Stimulated activated naive CD4-positive, alpha-beta T cell treated with Interleukin-2 at 50 U/mL for 16 hours (primary cell): ENCODE measurements around the gene TOP3B.

Experiments used
- DNase-seq: peaks from one replicate; lab custom pipeline; 2025; lab: John Stamatoyannopoulos, UW

TOP3B gene

GRCh38 chr22:21982338-21982965, at the start of gene TOP3B:
Gene TOP3B, minus strand, starts transcription at chr22:21982787. Its CDS starts 7,078 bp downstream, at chr22:21975709.
- DNase-seq: peak; percentile 79

GRCh38 chr22:22031183-22031945, 48.8 kb upstream of the TOP3B start:
- DNase-seq: no peak

- no peak for DNase-seq
These were observed 48.1 kb upstream of the TOP3B start for GRCh38 chr22:22030493-22031182.

- no peak for DNase-seq
These were observed 45.4 kb upstream of the TOP3B start for GRCh38 chr22:22027955-22028354.

GRCh38 chr22:22026157-22026831, 43.7 kb upstream of the TOP3B start:
- DNase-seq: no peak

- no peak for DNase-seq
These were observed 43.0 kb upstream of the TOP3B start for GRCh38 chr22:22025320-22026156.

- no peak for DNase-seq
These were observed 41.9 kb upstream of the TOP3B start for GRCh38 chr22:22024440-22024839.

- no peak for DNase-seq
These were observed 41.1 kb upstream of the TOP3B start for GRCh38 chr22:22023581-22024137.

- no peak for DNase-seq
These were observed 40.5 kb upstream of the TOP3B start for GRCh38 chr22:22022947-22023534.

- DNase-seq: no peak
These were observed 39.8 kb upstream of the TOP3B start for GRCh38 chr22:22022255-22022840.

- DNase-seq: no peak
These were observed 38.7 kb upstream of the TOP3B start for GRCh38 chr22:22021162-22021750.

- DNase-seq: no peak
These were observed 37.9 kb upstream of the TOP3B start for GRCh38 chr22:22020425-22020852.

- DNase-seq: no peak
These were observed 37.3 kb upstream of the TOP3B start for GRCh38 chr22:22019659-22020424.

- DNase-seq: no peak
These were observed 36.5 kb upstream of the TOP3B start for GRCh38 chr22:22018825-22019658.

GRCh38 chr22:22015631-22016030, 33.0 kb upstream of the TOP3B start:
- no peak for DNase-seq

- no peak for DNase-seq
These were observed 31.7 kb upstream of the TOP3B start for GRCh38 chr22:22014285-22014659.

- no peak for DNase-seq
These were observed 31.1 kb upstream of the TOP3B start for GRCh38 chr22:22013559-22014284.

- DNase-seq: no peak
These were observed 29.4 kb upstream of the TOP3B start for GRCh38 chr22:22011964-22012363.
